Neural cell (in vitro differentiated cells): ENCODE results near the gene SLC16A13. TPM values are rescaled to one million over a fixed set of nuclear protein-coding genes. Genes with fewer than 3 reads are reported as not detected.
A peak's percentile ranks its signal among the peaks of the same experiment; 100 is the strongest.

Experiments
- H2AFZ ChIP-seq: fragments of 200-600, 300-800 bp; sonication (generic), shearing (Covaris generic); 2 replicates; pipeline ENCODE4 v1.6.0; 2014; ENCODE audit warnings: low read depth, mild to moderate bottlenecking, antibody characterized with exemption, low read length, moderate library complexity
- H3F3A ChIP-seq: fragments of 200-600 bp; shearing (Covaris generic); 2 replicates; pipeline ENCODE4 v1.6.1; 2016; ENCODE audit warnings: mild to moderate bottlenecking, moderate library complexity, mixed read lengths, antibody characterized with exemption, low read length; ENCODE audit not compliant: insufficient read depth, poor library complexity, severe bottlenecking
- H3K27ac ChIP-seq: fragments of 200-600, 300-800 bp; sonication (generic), shearing (Covaris generic); 2 replicates; pipeline ENCODE4 v1.5.1; 2014; ENCODE audit warnings: mild to moderate bottlenecking, low read length, moderate library complexity
- H3K27me3 ChIP-seq: fragments of 300-800, 200-600 bp; sonication (generic), shearing (Covaris generic); 2 replicates; pipeline ENCODE4 v1.6.0; 2014; ENCODE audit warnings: mild to moderate bottlenecking, low read depth, low read length, moderate library complexity; ENCODE audit not compliant: insufficient read depth
- H3K36me3 ChIP-seq: fragments of 300-800, 200-600 bp; sonication (generic), shearing (Covaris generic); 2 replicates; pipeline ENCODE4 v1.5.1; 2014; ENCODE audit warnings: mild to moderate bottlenecking, antibody characterized with exemption, low read length, moderate library complexity; ENCODE audit not compliant: insufficient read depth
- H3K4me2 ChIP-seq: fragments of 300-800, 200-600 bp; sonication (generic), shearing (Covaris generic); 2 replicates; pipeline ENCODE4 v1.6.0; 2014; ENCODE audit warnings: mild to moderate bottlenecking, low read length
- H3K4me3 ChIP-seq: fragments of 300-800, 200-600 bp; sonication (generic), shearing (Covaris generic); 2 replicates; pipeline ENCODE4 v1.5.1; 2014; ENCODE audit warnings: mild to moderate bottlenecking, low read length, moderate library complexity
- H3K79me2 ChIP-seq: fragments of 200-600 bp; shearing (Covaris generic); replicated peaks from 2 replicates; pipeline ENCODE4 v1.6.0; 2014; ENCODE audit warnings: mild to moderate bottlenecking, low read length, moderate library complexity; ENCODE audit not compliant: insufficient read depth
- H3K9ac ChIP-seq: fragments of 300-800, 200-600 bp; sonication (generic), shearing (Covaris generic); 2 replicates; pipeline ENCODE4 v1.6.1; 2016; ENCODE audit warnings: mild to moderate bottlenecking, low read length, mixed read lengths
- H3K9me2 ChIP-seq: fragments of 200-600 bp; shearing (Covaris generic); 2 replicates; pipeline ENCODE4 v1.6.1; 2016; ENCODE audit warnings: mild to moderate bottlenecking, low read length, mixed read lengths; ENCODE audit not compliant: insufficient read depth
- H3K9me3 ChIP-seq: fragments of 200-600, 300-800 bp; sonication (generic), shearing (Covaris generic); 2 replicates; pipeline ENCODE4 v1.6.1; 2016; ENCODE audit warnings: mild to moderate bottlenecking, mixed run types, low read length, moderate library complexity, mixed read lengths
- H4K20me1 ChIP-seq: fragments of 200-600 bp; shearing (Covaris generic); 2 replicates; pipeline ENCODE4 v1.6.1; 2016; ENCODE audit warnings: mild to moderate bottlenecking, mixed run types; ENCODE audit not compliant: insufficient read depth
- CTCF ChIP-seq: fragments of 450-650 bp; IDR thresholded peaks from 2 replicates; pipeline ENCODE4 v1.5.1; 2014; ENCODE audit warnings: antibody characterized with exemption, mild to moderate bottlenecking, moderate library complexity; ENCODE audit not compliant: poor library complexity, severe bottlenecking
- EP300 ChIP-seq: fragments of 450-650 bp; conservative IDR thresholded peaks from 2 replicates; pipeline ENCODE4 v1.6.1; 2014; ENCODE audit warnings: antibody characterized with exemption, mild to moderate bottlenecking, moderate library complexity; ENCODE audit not compliant: poor library complexity, severe bottlenecking
- EZH2 ChIP-seq: fragments of 200-600, 300-800 bp; shearing (Covaris generic), sonication (generic); IDR thresholded peaks from 2 replicates; pipeline ENCODE4 v1.6.1; 2014; ENCODE audit warnings: antibody characterized with exemption, low read length, borderline replicate concordance, mild to moderate bottlenecking; ENCODE audit not compliant: insufficient read depth, poor library complexity, severe bottlenecking
- MXI1 ChIP-seq: fragments of 450-650 bp; conservative IDR thresholded peaks from 2 replicates; pipeline ENCODE4 v1.6.1; 2014; ENCODE audit warnings: antibody characterized with exemption, mild to moderate bottlenecking; ENCODE audit not compliant: poor library complexity, severe bottlenecking
- POLR2AphosphoS5 ChIP-seq: IDR thresholded peaks from 2 replicates; pipeline ENCODE4 v1.6.1; 2012
- RAD21 ChIP-seq: fragments of 450-650 bp; conservative IDR thresholded peaks from 2 replicates; pipeline ENCODE4 v1.6.1; 2014; ENCODE audit warnings: antibody characterized with exemption, mild to moderate bottlenecking, moderate library complexity
- REST ChIP-seq: IDR thresholded peaks from 2 replicates; pipeline ENCODE4 v1.6.1; 2012; ENCODE audit warnings: borderline replicate concordance
- SMC3 ChIP-seq: fragments of 450-650 bp; conservative IDR thresholded peaks from 2 replicates; pipeline ENCODE4 v1.6.1; 2014; ENCODE audit warnings: antibody characterized with exemption, mild to moderate bottlenecking, moderate library complexity; ENCODE audit not compliant: poor library complexity
- TAF1 ChIP-seq: IDR thresholded peaks from 2 replicates; pipeline ENCODE4 v1.6.1; 2012; ENCODE audit warnings: low read depth
- polyA plus RNA-seq: library from polyadenylated mRNA; depleted of rRNA; stranded (reverse); fragments of >200 nt; gene quantifications from 2 replicates; pipeline ENCODE4 v1.2.3, GENCODE V29; 2014

The SLC16A13 gene
- polyA plus RNA-seq, 1 donor from 2014 or later, result not detected

GRCh38 chr17:7043497-7044198 is 7.8 kb downstream of the SLC16A13 start, which contains the start of gene SLC16A11:
TSS of gene SLC16A11 (minus strand) at chr17:7044092. CDS start at chr17:7043513, 579 bp downstream.
- Histone ChIP-seq H3K9me3 (no peaks in the 10 kb centered on the region), H3K9ac (peak within 1 kb of the TSS; percentile 19), H3K27me3 (peaks cover 50% of the 10 kb centered on the region), H3K79me2 (no peaks in the 10 kb centered on the region), H4K20me1 (no peaks in the 10 kb centered on the region), H2AFZ (no peak within 1 kb of the TSS), H3K9me2 (no peaks in the 10 kb centered on the region), H3K36me3 (no peaks in the 10 kb centered on the region), H3K4me3 (peak within 1 kb of the TSS; percentile 60), H3K27ac (no peak within 1 kb of the TSS), H3K4me2 (no peak within 1 kb of the TSS), H3F3A (peaks cover 3% of the 10 kb centered on the region)
- TF ChIP-seq MXI1 (no peak), EZH2 (no peak), REST (no peak), EP300 (no peak), SMC3 (no peak), POLR2AphosphoS5 (no peak), CTCF (no peak), TAF1 (no peak), RAD21 (no peak)

GRCh38 chr17:7045492-7046126 is 9.8 kb downstream of the SLC16A13 start:
- TF ChIP-seq RAD21, result peak; percentile 97
- TF ChIP-seq CTCF, result peak; percentile 97
- TF ChIP-seq SMC3, result peak; percentile 94
- TF ChIP-seq EZH2, result no peak
- no peak for TF ChIP-seq TAF1
- TF ChIP-seq MXI1, result peak; percentile 48
- no peak for TF ChIP-seq REST
- TF ChIP-seq POLR2AphosphoS5, result no peak
- no peak for TF ChIP-seq EP300
- Histone ChIP-seq H3K27me3 (peaks cover 50% of the 10 kb centered on the region), H3K27ac (peak overlapping the region; percentile 48), H3F3A (peaks cover 3% of the 10 kb centered on the region), H3K79me2 (no peaks in the 10 kb centered on the region), H3K36me3 (no peaks in the 10 kb centered on the region), H2AFZ (peak overlapping the region; percentile 56), H4K20me1 (no peaks in the 10 kb centered on the region), H3K9me3 (no peaks in the 10 kb centered on the region), H3K4me3 (peak overlapping the region; percentile 61), H3K9me2 (no peaks in the 10 kb centered on the region), H3K9ac (peak overlapping the region; percentile 53), H3K4me2 (peak overlapping the region; percentile 72)
